ENCODE results near the gene ST3GAL5.
A peak's percentile ranks its signal among the peaks of the same experiment; 100 is the strongest.
"Not testable (repeated sequence)": the region's sequence is repeated elsewhere in the genome, so short reads cannot be mapped to it uniquely, and the experiment has no call there.

ST3GAL5 gene

DNA sequence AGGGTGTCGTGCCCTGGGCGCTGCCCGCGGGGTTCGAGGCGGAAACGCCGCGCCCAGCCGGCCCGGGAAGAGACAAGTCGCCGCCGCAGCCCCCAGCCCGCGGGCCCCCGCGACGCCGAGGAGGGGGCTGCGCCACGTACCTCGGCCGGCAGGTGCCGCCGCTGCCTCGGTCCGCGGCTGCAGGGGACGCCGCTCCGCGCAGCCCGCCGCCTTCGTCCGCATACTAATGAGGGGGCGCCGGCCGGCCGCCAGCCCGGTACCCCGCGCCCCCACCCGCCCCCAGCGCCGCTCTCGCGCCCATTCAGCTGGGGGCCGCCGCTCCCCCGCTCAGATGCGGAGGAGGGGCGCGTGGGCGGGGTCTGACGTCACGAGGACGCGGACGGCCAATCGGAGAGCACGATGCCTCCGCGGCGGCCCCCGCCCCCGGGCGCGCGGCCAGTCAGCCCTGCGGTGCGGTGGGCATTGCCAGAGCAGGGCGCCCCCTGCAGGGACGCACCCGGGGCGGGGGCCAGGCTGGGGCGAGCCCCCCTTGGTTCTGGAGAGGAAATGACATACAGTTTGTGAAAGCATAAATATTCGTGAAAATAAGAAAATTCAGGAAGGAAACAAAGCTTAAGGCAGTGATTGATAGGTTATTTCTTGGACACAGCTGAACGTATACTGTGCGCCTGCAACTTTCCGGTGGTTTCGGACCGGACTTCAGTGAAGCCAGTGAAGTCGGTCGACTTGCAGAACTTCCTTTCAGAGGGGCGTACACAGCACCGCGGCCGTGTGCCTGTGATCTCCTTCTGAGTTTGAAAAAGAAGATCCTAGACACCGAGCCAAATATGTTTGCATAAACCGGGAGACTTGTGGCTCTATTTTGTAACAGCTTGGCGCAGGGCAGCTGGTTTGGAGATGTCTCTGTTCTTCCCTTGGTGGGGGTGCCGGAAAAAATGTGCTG, at the start of gene ST3GAL5:
Gene ST3GAL5, minus strand, starts transcription at position 307 of the 943 bp plus-strand sequence. Its CDS starts 85 bp downstream, at position 222.
- peak; percentile 92 for DNase-seq

DNA sequence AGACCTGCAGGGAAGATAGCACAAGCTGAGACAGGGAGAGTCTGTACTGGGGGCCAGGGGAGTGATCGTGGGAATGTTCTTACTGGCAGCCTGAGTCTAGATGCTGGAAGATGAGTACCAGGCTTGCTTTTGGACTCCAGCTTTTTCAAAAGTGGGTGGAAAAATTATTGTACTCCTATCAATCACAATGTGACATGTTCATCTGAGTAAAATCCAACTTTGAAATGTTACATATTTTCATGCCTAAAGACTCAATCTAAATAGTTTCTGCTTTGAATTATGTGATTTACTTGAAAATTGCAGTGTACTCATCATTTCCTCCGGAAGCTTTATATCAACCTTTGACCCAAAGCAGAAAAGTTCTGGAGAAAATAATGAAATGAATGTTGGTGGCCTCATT, 49.7 kb upstream of the ST3GAL5 start:
- no peak for DNase-seq

DNA sequence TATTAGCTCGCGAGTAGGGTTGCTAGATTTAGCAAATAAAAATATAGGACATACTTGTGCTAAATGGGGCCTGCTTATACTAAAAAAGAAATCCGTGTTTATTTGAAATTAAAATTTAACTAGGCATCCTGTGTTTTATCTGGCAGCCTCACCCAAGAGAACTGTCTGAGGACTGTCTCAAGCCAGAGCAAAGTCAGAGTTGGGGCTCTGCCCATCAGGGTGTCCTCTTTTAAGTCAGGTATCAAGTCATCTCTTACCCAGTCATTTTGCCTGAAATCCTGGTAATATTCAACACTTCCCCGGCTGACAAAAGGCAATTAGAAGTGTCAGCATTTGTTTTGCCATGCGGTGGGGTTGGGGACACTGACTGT, 48.3 kb upstream of the ST3GAL5 start:
- no peak for DNase-seq

DNA sequence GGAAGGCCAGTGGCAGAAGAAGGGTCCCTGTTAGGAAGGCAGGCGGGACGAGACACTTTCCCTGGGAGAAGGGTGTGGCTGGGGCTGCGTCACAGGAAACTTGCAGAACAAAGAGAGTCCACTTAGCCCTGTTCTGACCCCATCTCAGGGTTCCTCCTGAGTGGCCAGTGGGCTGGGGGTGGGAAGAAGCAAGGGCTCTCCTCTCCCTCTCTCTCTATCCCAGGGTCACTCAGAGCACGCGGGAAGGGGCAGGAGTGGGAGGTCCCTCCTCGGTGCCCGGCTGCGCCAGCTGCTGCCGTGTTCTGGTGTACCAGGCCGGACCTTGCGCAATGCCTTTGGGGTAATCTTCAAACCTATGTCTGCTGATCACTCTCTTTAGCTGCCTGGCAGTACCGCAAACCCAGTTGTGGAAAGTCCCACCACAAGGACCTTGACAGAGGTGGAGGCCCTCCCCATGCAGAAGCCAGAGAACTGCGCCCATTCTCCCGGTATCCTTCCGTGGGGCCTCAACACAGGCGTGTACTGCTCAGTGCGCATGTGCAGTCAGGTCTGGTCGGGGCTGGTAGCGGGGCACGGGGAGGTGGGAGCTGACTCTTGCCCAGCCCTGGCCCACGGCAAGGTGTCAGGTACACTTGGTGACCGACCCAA, 47.8 kb upstream of the ST3GAL5 start:
- DNase-seq, result no peak

DNA sequence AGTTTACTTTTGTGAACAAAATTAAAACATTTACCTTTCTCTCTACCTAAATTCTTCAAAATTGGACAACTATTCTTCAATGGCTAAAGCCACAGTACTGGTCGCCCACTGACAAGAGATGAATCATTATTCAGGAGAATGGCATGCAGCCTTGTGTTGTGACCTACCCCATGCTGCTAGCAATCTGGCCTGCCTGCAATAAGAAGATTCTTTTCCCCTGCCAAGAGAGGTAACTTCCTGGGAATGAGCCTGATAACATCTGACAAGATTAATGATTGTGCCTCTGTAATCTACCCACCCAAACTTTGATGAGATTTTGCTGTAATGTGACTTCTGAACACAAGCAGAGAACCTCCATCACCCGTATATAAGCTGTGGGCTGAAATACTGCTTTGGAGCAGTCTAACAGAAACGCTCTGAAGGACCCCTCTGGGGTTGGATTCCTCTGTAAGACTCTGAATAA, 47.0 kb upstream of the ST3GAL5 start:
- no peak for DNase-seq

DNA sequence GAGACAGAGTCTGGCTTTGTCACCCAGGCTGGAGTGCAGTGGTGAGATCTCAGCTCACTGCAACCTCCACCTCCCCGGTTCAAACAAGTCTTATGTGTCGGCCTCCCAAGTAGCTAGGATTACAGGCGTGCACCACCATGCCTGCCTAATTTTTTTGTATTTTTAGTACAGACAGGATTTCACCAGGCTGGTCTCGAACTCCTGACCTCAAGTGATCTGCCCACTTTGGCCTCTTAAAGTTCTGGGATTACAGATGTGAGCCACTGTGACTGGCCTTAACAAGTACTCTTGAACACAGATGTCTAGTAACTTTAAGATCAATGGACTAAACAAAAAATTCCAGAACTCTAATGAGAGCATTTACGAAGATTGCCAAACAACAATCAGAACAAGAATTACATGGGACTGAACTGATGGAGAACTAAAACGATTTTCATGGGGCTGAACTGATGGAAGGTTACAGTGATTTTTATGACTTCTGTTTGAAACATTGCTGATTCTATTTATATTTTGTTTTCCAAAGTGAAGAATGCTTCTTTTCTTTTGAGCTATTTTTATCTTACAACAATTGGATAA, 46.5 kb upstream of the ST3GAL5 start:
- no peak for DNase-seq

DNA sequence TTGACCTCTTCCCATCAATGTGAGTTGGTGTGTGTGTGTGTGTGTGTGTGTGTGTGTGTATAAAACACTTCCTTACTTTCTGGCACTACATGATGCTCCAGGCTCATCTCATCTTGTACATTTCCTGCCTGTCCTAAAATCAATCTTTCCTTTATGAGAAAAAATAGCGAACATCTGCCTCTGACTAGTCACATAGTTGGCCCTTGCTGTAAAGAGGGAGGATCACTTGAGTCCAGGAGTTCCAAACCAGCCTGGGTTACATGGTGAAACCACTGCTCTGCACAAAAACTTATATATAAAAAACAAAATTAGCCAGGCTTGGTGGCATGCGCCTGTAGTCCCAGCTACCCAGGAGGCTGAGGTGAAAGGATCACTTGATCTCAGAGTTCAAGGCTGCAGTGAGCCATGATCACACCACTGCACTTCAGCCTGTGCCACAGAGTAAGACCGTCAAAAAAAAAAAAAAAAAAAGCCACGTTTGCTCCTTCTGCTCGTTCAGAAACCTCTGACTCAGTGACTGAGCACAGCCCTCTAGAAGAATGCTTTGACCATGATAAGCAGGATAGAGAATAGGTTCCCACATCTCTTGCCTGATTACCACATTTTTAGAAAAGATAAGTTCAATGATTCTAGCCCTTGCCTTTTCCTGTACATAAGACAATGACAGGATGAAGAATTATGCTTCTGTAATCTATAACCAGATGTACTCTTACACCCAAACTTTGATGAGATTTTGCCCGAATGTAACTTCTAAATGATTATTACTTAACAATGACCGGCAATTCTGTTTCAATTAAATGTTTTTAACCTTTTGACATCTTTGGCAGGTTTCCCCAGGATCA, 45.2 kb upstream of the ST3GAL5 start:
- DNase-seq, result no peak

DNA sequence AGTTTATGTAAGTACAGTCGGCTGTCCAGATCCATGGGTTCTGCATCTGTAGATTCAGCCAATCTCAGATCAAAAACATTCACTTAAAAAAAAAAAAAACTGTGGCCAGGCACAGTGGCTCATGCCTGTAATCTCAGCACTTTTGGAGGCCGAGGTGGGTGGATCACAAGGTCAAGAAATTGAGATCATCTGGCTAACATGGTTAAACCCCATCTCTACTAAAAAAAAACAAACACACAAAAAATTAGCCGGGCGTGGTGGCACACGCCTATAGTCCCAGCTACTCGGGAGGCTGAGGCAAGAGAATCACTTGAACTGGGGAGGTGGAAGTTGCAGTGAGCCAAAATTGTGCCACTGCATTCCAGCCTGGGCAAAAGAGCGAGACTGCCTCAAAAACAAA, 42.4 kb upstream of the ST3GAL5 start:
- not testable (repeated sequence) for DNase-seq

DNA sequence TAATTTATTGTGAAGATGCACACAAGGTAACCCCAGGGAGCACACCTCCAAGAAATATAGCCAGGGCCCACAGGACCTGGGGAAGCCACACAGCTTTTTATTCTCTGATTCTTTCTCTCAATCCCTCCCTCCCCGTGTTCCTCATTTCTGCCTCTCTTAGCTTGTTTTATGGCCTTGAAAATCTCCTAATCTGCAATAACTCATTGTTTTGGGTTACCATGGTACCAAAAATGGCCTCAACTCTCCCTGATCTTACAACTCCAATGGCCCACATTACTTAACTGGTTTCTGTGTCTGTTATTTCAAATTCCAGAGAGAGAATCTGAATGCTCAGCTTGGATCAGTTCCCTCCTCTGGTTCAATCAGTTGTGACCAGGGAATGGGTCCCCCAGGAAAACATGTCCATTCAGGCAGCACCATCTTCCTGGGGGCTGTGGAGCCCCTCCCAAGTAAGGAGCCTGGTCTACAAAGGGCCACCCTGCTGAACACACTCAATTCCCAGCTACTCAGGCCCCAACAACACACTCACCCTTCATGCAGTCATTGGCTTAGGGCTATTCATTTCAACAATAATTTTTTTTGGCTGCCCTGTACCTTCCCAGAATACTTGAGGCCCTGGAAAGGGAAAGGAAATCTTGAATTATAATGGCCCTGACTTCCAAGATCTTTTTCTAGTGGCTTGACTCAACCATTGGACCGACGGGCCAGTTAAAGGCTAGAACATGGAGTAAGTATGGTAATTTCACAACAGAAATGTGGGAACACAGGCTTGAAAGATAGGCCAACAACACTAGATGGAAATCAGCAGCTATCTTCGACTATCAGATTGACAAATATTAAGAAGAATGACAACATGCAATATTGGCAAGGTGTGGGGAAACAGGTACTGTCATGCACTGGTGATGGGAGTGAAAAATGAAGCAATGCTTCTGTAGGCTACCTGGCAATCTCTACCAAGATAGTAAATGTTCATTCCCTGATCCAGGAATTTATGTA, 41.6 kb upstream of the ST3GAL5 start:
- no peak for DNase-seq

DNA sequence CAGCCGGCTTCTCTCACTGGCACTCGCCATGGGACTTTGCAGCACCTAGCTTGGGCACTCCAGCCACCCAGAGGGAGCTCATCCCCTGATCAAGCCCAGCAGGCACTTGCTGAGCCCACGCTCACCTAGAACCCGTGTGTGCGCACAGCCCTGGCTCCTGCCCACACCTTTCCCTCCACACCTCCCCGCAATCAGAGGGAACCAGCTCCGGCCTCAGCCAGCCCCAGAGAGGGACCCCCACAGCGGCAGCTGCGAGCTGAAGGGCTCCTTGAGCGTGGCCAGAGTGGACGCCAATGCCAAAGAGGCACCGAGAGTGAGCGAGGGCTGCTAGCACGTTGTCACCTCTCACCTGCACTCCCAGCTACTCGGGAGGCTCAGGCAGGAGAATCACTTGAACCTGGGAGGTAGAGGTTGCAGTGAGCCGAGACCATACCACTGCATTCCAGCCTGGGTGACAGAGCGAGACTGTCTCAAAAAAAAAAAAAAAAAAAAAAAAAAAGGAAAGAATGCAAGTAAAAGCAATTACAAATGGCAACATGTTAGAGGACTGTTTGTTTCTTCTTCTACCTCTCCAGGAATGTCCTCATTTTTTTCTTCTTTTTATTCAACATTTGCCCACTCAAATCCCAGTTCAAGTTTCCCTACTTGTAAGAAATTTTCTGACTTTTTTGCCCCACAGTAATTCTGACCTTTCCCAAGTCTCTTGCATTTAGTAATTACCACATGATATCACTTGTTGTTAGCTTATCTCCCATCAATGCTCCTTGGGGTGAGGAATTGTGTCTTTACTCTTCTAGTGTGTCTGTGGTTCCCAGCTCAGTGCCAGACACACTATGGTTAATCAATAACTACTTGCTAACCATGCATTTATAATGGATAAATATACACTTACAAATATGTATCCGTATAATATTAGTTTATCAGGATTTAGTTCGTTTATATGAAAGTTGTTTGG, 40.6 kb upstream of the ST3GAL5 start:
- no peak for DNase-seq

DNA sequence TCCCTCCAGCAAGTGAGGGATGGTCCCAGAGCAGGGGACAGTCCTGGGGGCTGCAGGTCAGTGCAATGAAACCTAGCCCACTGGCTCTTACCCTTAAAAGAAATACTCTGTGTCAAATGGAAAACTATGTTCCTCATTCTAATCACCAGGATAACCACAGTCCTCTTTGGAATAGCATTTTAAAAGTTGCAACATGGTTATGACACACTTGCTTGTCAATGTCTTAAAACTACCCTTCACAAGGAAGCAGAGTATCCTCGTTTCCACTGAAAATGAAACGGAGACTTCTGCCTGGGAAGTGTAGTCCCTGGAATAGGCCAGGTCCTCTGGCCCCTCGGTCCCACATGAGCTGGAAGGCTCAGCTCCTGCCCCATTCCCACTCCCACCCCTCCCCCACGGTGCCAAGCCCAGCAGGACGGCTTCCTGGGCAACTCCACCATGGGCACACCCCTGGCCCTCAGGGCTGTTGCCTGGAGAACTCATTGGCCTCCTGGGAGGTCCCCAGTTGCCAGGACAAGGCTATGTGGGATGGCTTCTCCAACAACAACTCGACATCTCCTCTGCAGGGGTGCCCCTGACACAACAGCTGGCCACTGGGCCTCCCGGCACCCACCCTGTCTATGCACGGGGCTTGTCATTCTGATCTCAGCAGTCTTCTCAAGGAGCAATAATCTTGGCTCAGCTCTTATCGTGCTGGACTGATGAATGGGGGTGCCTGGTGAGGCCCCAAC, 38.3 kb upstream of the ST3GAL5 start:
- no peak for DNase-seq

DNA sequence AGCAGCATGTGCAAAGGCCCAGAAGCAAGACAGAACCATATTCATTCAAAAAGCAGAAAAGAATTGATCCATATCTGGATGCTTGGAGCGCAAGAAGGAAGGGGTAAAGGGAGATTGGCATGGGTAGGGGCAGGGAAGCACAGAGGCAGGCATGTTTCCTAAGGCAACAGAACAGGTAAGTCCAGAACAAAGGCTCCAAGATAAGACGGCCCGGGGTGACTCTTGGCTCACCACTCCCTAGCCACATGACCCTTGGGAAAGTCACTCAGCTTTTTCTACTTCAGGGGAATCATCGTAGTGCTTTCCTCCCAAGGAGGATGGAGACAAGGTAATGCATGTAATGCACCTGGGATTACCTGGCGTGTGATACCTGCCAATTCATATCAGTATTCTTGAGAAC, 37.7 kb upstream of the ST3GAL5 start:
- DNase-seq, result no peak

DNA sequence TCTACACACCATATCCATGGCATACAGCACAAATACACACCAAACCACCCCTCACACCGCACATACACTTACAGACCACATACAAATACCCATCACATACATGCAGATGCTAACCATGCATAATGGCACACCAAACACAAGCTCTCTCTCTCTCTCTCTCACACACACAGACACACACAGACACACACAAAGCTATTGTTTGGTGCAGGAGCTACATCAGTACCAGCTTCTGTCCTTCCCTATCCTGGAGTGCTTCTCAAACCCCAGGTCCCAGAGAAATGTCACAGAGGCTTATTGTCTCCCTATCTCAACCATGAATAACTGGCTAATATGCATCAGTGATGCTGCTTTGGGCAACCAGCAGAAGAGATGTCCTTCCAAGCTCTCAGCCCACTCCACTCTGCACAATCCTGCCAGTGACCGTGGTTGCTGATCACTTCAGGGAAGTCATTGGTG, 36.5 kb upstream of the ST3GAL5 start:
- no peak for DNase-seq

DNA sequence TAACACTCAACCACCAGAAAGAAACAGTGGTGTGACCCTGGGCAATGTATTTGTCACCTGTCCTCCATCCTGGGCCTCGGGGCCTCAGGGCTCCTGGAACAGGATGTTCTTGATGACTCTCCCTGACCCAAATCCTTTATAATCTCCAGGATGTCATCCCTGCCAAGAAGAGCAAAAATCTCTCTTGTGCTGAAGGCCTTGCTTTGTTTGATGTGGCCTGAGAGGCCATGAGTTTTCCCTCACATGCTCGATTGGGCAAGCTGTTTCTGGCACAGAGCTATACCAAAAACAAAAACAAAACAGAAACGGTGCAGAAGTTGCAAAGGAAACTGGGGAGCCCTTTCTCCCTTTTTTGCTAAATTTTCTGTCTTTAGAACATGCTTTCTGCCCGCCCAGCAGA, 35.7 kb upstream of the ST3GAL5 start:
- DNase-seq, result no peak

DNA sequence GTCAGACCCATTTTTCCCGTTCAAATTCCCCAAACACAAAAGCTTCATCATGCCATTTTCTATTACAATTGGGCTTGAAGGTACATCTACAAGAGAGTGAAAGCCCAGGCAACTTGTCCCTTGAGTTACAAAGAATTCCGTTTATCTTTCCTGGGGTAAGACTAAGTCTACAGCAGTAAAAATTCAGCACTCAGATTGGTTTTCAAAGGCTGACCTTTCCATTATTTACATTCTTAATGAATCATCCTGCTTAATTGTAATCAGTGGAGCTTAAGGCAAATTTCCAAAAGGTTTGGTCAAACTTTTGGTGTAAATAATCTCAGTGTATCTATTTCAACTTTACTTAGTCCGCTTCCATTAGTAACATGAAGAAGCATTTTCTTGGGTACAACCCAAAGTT, 33.4 kb upstream of the ST3GAL5 start:
- no peak for DNase-seq

DNA sequence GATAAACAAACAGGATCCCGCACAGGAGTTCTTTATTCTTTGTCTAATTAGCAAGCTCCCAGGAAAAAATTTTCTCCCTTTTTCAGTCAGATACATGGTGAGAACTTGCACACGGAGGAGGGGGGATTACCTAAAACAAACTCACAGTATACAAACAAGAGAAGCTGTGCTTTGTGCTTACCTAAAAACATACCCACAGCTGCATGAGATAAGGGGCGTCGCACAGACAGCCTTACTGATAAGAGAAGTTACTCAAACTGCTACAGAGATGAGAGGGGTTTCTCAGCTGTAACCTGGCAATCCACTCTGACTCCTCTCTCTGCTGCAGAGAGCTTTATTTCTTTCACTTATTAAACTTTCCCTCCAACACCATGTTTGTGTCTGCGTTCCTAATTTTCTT, 32.9 kb upstream of the ST3GAL5 start:
- DNase-seq, result no peak

DNA sequence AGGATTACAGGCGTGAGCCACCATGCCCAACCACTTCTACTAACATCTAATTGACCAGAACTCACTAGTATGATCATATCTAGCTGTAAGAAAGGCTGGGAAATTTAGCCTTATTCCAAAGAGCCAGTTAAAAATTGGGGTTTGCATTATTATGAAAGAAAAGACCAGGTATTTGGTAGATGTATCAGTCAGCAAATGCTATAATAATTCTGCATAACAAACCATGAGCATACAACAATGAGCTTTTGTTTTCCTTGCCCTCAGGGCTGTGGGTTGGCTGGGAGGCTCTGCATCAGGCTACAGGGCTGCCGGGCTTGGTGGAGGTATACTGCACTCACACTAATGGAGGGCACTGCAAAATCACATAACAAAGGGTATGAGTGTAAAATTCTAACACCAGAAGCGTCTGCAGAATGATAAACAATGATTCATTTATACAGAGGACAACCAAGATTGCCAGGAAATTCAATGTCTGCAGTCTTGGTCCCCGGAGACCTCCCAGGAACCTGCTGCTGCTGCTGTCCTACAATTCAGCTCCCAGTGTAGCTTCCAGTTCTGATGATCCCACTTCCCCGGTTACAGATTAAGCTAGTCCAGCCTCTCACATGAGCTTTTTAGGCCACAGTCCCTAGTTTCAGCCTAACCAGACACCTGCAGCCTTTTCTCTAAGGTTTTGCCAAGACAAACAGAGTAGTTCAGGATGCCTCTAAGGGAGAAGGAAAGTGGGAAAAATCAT, 32.2 kb upstream of the ST3GAL5 start:
- no peak for DNase-seq

DNA sequence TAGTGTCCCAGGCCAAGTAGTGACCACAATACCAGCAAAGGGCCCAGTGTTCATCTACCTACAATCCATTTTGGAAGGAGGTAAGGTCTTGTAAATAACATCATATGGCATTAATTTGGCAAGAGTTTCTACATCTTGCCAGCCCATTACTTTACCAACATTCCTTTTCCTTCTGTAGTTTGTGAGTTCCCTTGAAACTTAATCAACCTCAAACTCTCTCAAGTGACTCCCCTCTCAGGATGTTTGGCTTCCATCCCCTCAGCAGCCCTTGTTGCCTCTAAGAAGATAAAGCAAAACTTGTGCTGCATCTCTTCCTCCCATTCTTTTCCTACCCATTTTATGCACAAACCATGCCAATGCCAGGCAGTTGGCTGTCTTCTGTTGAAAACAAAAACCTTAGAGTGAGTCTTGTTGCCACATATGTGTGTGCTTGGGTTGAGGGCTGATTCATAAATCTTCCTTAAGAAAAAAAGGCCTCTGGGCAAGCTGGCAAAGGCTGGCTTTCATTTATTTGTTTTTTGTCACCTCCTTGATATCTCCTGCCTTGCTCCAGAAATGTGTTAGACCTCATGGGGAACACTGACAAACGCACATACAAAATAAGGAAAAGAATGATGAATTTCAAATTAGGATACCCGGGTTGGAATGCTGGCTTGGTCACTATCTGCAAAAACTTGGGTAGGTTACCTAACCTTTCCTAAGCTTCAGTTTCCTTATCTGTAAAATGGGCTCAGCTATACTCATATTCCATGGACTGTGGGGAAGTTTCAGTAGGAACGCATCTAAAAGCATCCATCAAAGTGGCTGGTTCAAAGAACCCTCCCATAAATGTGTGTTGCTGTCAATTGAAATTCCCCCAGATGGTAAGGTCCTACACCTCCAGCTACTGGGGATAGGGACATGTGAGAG, 29.4 kb upstream of the ST3GAL5 start:
- no peak for DNase-seq

Data from activated CD4-positive, alpha-beta T cell treated with anti-CD3 and anti-CD28 coated beads for 1 hour (primary cell).